Measurements from ENCODE around the gene PDZD2.

GRCh38 chr5:31611002-31611401, 27.9 kb upstream of the PDZD2 start:
- TF ChIP-seq POLR2AphosphoS5 (IDR thresholded peaks at IDR 0.05) (no peak), CTCF (IDR thresholded peaks at IDR 0.05) (no peak), POLR2A (IDR thresholded peaks at IDR 0.05) (no peak)

All from stomach (tissue), 4 donors.